Activated CD4-positive, alpha-beta memory T cell treated with anti-CD3 and anti-CD28 coated beads, Interleukin-2, amount 10 ng/mL, durations not matched to agents 7 days and 5 days (primary cell): Measurements from ENCODE around the gene MSI1. TPM values are rescaled to one million over a fixed set of nuclear protein-coding genes. Genes with fewer than 3 reads are reported as not detected.

Experiments used
- CTCF ChIA-PET: fragments of 350-600 bp; sonication (Branson Sonifier 250); formaldehyde crosslinking; loops from one replicate; lab custom pipeline; 2021; ENCODE audit warnings: antibody characterized with exemption, inconsistent platforms; lab: Charles Lee
- POLR2A ChIA-PET: fragments of 350-600 bp; sonication (Branson Sonifier 250); formaldehyde crosslinking; loops from one replicate; lab custom pipeline; 2021; ENCODE audit warnings: antibody characterized with exemption; lab: Charles Lee
- DNase-seq: peaks from one replicate; pipeline ENCODE4 v3.0.0-alpha.2; 2020
- H3K27ac Mint-ChIP-seq: one replicate; pipeline ENCODE4 v1.8.0; 2021; ENCODE audit warnings: mild to moderate bottlenecking, mixed read lengths
- H3K27me3 Mint-ChIP-seq: one replicate; pipeline ENCODE4 v1.8.0; 2021; ENCODE audit warnings: mixed read lengths
- H3K36me3 Mint-ChIP-seq: one replicate; pipeline ENCODE4 v1.8.0; 2021; ENCODE audit warnings: low read depth, mixed read lengths
- H3K4me1 Mint-ChIP-seq: one replicate; pipeline ENCODE4 v1.8.0; 2021; ENCODE audit warnings: mixed read lengths
- H3K4me3 Mint-ChIP-seq: one replicate; pipeline ENCODE4 v1.8.0; 2021; ENCODE audit warnings: mild to moderate bottlenecking, mixed read lengths
- H3K9me3 Mint-ChIP-seq: one replicate; pipeline ENCODE4 v1.8.0; 2021; ENCODE audit warnings: mixed read lengths
- total RNA-seq, 2 experiments: library from RNA; stranded (reverse); gene quantifications; one replicate each; pipeline ENCODE4 v1.2.3, GENCODE V29; 2021

The MSI1 gene
- total RNA-seq, 2 experiments from 2014 or later, result not detected

GRCh38 chr12:120323772-120324171 is 45.2 kb downstream of the MSI1 start:
- POLR2A ChIA-PET, result interaction anchor here (4.0 kb wide), 1 partner anchor 32 kb away, joined by 19 read pairs; the partner anchor contains the start of genes RNU4-1 and RNU4-2
- H3K27ac Mint-ChIP-seq, result no peak overlapping the region

DNA sequence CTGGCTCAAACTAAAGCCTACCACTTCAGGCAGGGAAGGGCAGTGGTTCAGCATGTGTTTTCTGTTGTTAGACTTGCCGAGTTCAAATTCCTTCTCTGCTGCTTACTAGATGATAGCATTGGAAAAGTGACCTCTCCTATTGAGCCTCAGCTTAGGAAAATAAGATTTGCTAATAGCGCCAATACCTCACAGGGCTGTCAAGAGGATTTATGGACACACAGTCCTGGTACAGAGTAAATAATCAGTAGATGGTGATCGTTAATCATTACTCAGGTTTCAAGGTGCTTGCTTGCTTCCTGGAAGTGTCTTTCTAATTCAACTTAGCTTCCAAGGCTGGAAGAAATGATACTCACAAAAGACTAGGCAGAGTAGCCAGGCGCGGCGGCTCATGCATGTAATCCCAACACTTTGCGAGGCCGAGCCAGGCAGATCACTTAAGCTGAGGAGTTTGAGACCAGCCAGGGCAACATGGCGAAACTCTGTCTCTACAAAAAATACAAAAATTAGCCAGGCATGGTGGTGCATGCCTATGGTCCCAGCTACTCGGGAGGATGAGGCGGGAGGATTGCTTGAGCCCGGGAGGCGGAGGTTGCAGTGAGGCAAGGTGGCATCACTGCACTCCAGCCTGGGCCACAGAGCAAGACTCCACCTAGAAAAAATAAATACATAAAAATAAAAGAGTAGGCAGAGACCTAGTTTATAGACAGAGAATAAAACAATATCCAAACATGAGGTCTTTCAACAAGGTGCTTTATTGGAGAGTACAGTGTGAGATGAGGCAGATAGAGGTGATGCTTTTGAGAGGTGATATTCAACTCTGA is 47.4 kb downstream of the MSI1 start:
- peaks cover 20% of the 10 kb centered on the region for H3K4me1 Mint-ChIP-seq
- POLR2A ChIA-PET, result interaction anchor here (11.5 kb wide), 1 partner anchor 30 kb away, joined by 127 read pairs; the partner anchor contains the start of genes RNU4-1 and RNU4-2

More at GRCh38 chr12:120323772-120324171, 45.2 kb downstream of the MSI1 start:
- H3K4me1 Mint-ChIP-seq, result peaks cover 7% of the 10 kb centered on the region
- CTCF ChIA-PET, result interaction anchor here (1.7 to 2.1 kb wide), 2 partner anchors 10 to 21 kb away, joined by 7 read pairs; partner anchors contain the start of gene SIRT4
- H3K4me3 Mint-ChIP-seq, result no peak overlapping the region
- H3K9me3 Mint-ChIP-seq, result no peaks in the 10 kb centered on the region
- no peaks in the 10 kb centered on the region for H3K36me3 Mint-ChIP-seq
- no peak for DNase-seq
- H3K27me3 Mint-ChIP-seq, result peaks cover 3% of the 10 kb centered on the region

GRCh38 chr12:120317224-120318105 is 51.5 kb downstream of the MSI1 start:
- no peaks in the 10 kb centered on the region for H3K36me3 Mint-ChIP-seq
- POLR2A ChIA-PET, result interaction anchor here (0.8 to 11.5 kb wide), 9 partner anchors 9 to 1082 kb away, joined by 3 to 127 read pairs (median 3); partner anchors contain the start of genes RNF34, RNU4-1, RNU4-2 and RPLP0
- DNase-seq, result peak; percentile 100
- no peaks in the 10 kb centered on the region for H3K27me3 Mint-ChIP-seq
- H3K4me3 Mint-ChIP-seq, result peak overlapping the region; percentile 80
- H3K27ac Mint-ChIP-seq, result peak overlapping the region; percentile 78
- H3K9me3 Mint-ChIP-seq, result no peaks in the 10 kb centered on the region
- CTCF ChIA-PET, result interaction anchor here (0.6 to 1.6 kb wide), 10 partner anchors 9 to 244 kb away, joined by 3 to 15 read pairs (median 4); partner anchors contain the start of genes RPLP0 and SIRT4
- H3K4me1 Mint-ChIP-seq, result peaks cover 14% of the 10 kb centered on the region

More for the DNA sequence above, 47.4 kb downstream of the MSI1 start:
- H3K4me3 Mint-ChIP-seq, result no peak overlapping the region
- H3K9me3 Mint-ChIP-seq, result no peaks in the 10 kb centered on the region
- H3K27me3 Mint-ChIP-seq, result peaks cover 3% of the 10 kb centered on the region
- DNase-seq, result no peak
- no peak overlapping the region for H3K27ac Mint-ChIP-seq
- no peaks in the 10 kb centered on the region for H3K36me3 Mint-ChIP-seq
- CTCF ChIA-PET, result interaction anchor here (1.1 to 2.1 kb wide), 3 partner anchors 18 to 20 kb away, joined by 3 to 7 read pairs (median 3); partner anchors contain the start of gene SIRT4

- no peak for DNase-seq
- Mint-ChIP-seq H3K27me3 (no peaks in the 10 kb centered on the region), H3K4me3 (peak overlapping the region; percentile 80), H3K9me3 (no peaks in the 10 kb centered on the region), H3K4me1 (peaks cover 14% of the 10 kb centered on the region), H3K36me3 (no peaks in the 10 kb centered on the region), H3K27ac (peak overlapping the region; percentile 78)
- CTCF ChIA-PET, result interaction anchor here (0.7 to 1.6 kb wide), 8 partner anchors 9 to 245 kb away, joined by 3 to 15 read pairs (median 4); partner anchors contain the start of genes RPLP0 and SIRT4
- POLR2A ChIA-PET, result interaction anchor here (0.8 to 11.5 kb wide), 8 partner anchors 9 to 1083 kb away, joined by 3 to 127 read pairs (median 4); partner anchors contain the start of genes RNF34, RNU4-1, RNU4-2 and RPLP0
Measured at GRCh38 chr12:120316798-120317223, 52.2 kb downstream of the MSI1 start.

DNA sequence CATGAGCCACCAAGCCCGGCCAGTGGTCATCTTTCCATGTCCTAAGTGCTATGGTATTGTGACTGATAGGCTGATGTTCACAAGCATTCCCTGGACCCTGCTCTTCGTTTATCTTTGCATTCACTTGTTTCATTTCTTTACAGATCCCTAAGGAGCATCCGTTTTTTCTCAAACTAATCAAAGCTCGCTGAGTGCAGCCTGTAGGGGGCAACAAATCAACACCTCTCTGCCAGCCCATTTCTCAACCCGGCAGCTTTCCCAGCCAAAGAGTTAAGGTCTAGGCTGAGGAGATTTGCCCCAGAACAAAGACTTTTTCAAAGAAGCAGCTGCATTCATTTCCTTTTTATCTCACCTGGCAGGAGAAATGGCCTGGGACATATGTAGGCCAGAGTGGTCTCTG is 54.7 kb downstream of the MSI1 start:
- H3K4me3 Mint-ChIP-seq, result no peak overlapping the region
- H3K9me3 Mint-ChIP-seq, result no peaks in the 10 kb centered on the region
- ChIA-PET POLR2A (interaction anchor here (2.0 to 11.5 kb wide), 2 partner anchors 12 to 22 kb away, joined by 7 to 127 read pairs; partner anchors contain the start of genes RNU4-1, RNU4-2 and SIRT4), CTCF (interaction anchor here (0.6 to 4.8 kb wide), 7 partner anchors 10 to 152 kb away, joined by 3 to 25 read pairs (median 4); partner anchors contain the start of genes RNU4-1 and SIRT4)
- H3K4me1 Mint-ChIP-seq, result peaks cover 14% of the 10 kb centered on the region
- H3K27me3 Mint-ChIP-seq, result no peaks in the 10 kb centered on the region
- no peak for DNase-seq
- H3K36me3 Mint-ChIP-seq, result no peaks in the 10 kb centered on the region
- H3K27ac Mint-ChIP-seq, result no peak overlapping the region

DNA sequence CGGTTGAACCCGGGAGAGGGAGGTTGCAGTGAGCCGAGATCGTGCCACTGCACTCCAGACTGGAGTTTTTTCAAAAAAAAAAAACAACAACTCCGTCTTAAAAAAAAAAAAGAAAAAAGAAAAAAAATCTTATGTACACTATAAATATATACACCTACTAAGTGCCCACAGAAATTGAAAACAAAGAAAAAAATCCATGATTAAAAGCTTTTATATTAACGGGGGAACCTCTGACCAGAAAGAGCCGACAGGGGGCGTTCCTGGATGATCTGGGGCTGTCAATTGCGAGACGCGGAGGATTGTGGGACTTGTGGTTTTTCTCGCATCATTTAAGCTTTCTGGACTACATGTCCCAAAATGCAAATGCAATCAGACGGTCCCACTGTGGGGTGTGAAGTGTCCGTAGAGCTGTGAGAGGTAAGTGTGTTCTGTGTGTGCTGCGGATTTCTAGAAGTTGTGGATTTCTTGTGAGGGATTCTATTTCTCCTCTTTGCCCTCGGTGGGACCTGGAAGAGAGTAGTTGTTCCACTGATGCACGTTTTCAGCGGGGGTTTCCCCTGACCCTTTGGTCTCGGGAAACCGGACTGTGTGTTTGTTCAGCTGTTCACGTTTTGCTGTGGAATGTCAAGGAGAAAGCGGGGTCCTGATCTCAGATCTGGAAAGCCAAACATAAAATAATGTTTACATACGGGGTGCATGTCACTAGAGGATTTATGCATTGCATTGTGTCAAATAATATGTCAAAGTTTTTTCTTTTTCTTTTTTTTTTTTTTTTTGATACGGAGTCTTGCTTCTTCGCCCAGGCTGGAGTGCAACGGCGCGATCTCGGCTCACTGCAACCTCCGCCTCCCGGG is 66.8 kb downstream of the MSI1 start, which contains the start of gene SIRT4:
SIRT4 (plus strand) TSS at position 360 of the 854 bp plus-strand sequence. CDS start 1,241 bp downstream, outside the sequence.
- ChIA-PET POLR2A (interaction anchor here (0.8 to 2.4 kb wide), 9 partner anchors 10 to 194 kb away, joined by 3 to 222 read pairs (median 4); partner anchors contain the start of genes DYNLL1, RNU4-1, RNU4-2 and RPLP0), CTCF (interaction anchor here (0.6 to 2.9 kb wide), 29 partner anchors 11 to 1075 kb away, joined by 3 to 68 read pairs (median 4); partner anchors contain the start of genes COX6A1, PLA2G1B, RNU4-1 and RNU4-2)
- no peaks in the 10 kb centered on the region for H3K27me3 Mint-ChIP-seq
- H3K4me1 Mint-ChIP-seq, result peaks cover 9% of the 10 kb centered on the region
- DNase-seq, result peak; percentile 92
- peak within 1 kb of the TSS; percentile 87 for H3K4me3 Mint-ChIP-seq
- no peaks in the 10 kb centered on the region for H3K9me3 Mint-ChIP-seq
- H3K27ac Mint-ChIP-seq, result peak within 1 kb of the TSS; percentile 59
- H3K36me3 Mint-ChIP-seq, result no peaks in the 10 kb centered on the region

DNA sequence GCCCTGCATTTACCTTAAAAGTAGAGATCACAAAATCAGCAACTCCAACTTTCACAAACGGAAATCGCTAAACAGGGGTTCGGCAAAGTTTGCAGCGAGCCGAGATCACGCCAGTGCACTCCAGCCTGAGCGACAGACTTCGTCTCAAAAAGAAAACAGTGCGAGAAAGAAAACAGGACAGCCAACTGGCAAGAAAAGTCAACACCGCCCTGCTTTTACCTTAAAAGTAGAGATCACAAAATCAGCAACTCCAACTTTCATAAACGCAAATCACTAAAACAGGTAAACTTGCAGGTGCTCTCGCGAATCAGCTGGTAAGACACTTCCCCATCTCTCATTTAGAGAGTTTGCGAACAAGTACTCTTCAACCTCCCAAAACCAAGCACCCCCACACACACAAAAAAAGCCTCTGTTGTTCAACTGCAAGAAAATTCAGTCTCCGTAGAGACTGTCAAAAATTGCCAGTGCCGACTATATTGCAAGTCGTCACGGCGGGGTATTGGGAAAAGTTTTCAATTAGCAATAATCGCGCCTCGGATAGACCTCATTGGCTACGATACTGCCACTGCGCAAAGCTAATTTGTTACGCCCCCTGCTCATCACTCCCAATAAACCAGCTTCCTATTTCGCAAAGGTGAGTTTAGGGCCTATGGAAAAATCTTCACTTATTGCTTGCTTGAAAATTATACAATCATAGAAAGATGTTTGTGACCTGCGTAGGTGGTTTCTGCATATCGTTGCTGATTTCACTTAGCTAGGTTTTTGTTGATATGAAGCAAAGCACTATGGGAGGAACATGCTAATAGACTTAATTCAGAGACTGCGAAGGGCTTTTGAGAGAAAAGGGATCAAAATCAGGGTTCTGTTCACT is 76.1 kb downstream of the MSI1 start, which contains the start of gene RNU4-1:
RNU4-1 (minus strand) TSS at position 577 of the 871 bp plus-strand sequence.
- H3K4me1 Mint-ChIP-seq, result peaks cover 12% of the 10 kb centered on the region
- peak; percentile 84 for DNase-seq
- H3K4me3 Mint-ChIP-seq, result no peak within 1 kb of the TSS
- no peak within 1 kb of the TSS for H3K27ac Mint-ChIP-seq
- no peaks in the 10 kb centered on the region for H3K36me3 Mint-ChIP-seq
- H3K9me3 Mint-ChIP-seq, result no peaks in the 10 kb centered on the region
- peaks cover 7% of the 10 kb centered on the region for H3K27me3 Mint-ChIP-seq
- POLR2A ChIA-PET, result interaction anchor here (0.7 to 6.4 kb wide), 51 partner anchors 7 to 1108 kb away, joined by 3 to 349 read pairs (median 8); partner anchors contain the start of genes BICDL1, COQ5, DYNLL1 and GCN1
- CTCF ChIA-PET, result interaction anchor here (0.8 to 5.8 kb wide), 9 partner anchors 10 to 1502 kb away, joined by 3 to 81 read pairs (median 5); partner anchors contain the start of genes COX6A1, PXN, RPLP0 and SIRT4

GRCh38 chr12:120292411-120292660 is 76.6 kb downstream of the MSI1 start:
- Mint-ChIP-seq H3K36me3 (no peaks in the 10 kb centered on the region), H3K4me1 (peaks cover 12% of the 10 kb centered on the region), H3K27me3 (peaks cover 10% of the 10 kb centered on the region), H3K27ac (no peak overlapping the region), H3K9me3 (no peaks in the 10 kb centered on the region), H3K4me3 (no peak overlapping the region)
- POLR2A ChIA-PET, result interaction anchor here (0.9 to 6.4 kb wide), 50 partner anchors 8 to 931 kb away, joined by 3 to 349 read pairs (median 10); partner anchors contain the start of genes BICDL1, COQ5, DYNLL1 and GCN1
- CTCF ChIA-PET, result interaction anchor here (0.9 to 5.8 kb wide), 7 partner anchors 11 to 174 kb away, joined by 3 to 81 read pairs (median 5); partner anchors contain the start of genes COX6A1, RPLP0 and SIRT4
- no peak for DNase-seq
